ENCODE data around the gene TMEM33. TPM values are rescaled to one million over a fixed set of nuclear protein-coding genes. Genes with fewer than 3 reads are reported as not detected.
"Not testable (repeated sequence)": the region's sequence is repeated elsewhere in the genome, so short reads cannot be mapped to it uniquely, and the experiment has no call there.

TMEM33 gene, protein sequence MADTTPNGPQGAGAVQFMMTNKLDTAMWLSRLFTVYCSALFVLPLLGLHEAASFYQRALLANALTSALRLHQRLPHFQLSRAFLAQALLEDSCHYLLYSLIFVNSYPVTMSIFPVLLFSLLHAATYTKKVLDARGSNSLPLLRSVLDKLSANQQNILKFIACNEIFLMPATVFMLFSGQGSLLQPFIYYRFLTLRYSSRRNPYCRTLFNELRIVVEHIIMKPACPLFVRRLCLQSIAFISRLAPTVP
- 10 to 100 TPM; 45.5 to 46.2 TPM for total RNA-seq

DNA sequence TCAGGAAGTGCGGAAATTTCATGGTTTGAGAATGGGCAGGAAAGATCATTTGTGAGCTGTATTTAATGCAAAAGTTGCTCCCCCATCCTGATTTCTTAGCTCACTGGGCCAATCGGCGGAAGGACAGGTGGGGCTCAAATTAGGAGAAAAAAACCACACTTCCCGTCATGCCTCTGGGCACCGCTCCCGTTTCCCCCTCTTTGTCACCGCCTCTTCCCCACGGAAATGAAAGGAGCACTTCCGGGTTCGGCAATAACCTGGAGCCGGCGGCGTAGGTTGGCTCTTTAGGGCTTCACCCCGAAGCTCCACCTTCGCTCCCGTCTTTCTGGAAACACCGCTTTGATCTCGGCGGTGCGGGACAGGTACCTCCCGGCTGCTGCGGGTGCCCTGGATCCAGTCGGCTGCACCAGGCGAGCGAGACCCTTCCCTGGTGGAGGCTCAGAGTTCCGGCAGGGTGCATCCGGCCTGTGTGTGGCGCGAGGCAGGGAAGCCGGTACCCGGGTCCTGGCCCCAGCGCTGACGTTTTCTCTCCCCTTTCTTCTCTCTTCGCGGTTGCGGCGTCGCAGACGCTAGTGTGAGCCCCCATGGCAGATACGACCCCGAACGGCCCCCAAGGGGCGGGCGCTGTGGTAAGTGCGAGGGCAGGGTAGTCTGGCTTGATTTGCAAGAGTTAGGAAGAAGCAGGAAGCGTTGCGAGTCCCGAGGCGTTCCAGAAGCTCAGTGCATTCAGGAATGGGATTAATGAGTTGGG lies at the start of gene TMEM33:
TMEM33 (plus strand) TSS at position 529 of the 751 bp plus-strand sequence; CDS start at position 585, 56 bp downstream.
- peaks cover 38% of the 10 kb centered on the region for H3K4me1 Mint-ChIP-seq
- ATAC-seq (ENCODE audit: low read depth) (peak; percentile 86), DNase-seq (peak; percentile 76)
- no peaks in the 10 kb centered on the region for H3K9me3 Mint-ChIP-seq
- POLR2A ChIA-PET = interaction anchor here (1.7 kb wide), 1 partner anchor 56 kb away, joined by 6 read pairs; the partner anchor contains the start of gene SLC30A9
- no peaks in the 10 kb centered on the region for H3K27me3 Mint-ChIP-seq
- H3K36me3 Mint-ChIP-seq = peaks cover 13% of the 10 kb centered on the region
- H3K4me3 Mint-ChIP-seq = peak within 1 kb of the TSS; percentile 98
- peak within 1 kb of the TSS; percentile 90 for H3K27ac Mint-ChIP-seq

DNA sequence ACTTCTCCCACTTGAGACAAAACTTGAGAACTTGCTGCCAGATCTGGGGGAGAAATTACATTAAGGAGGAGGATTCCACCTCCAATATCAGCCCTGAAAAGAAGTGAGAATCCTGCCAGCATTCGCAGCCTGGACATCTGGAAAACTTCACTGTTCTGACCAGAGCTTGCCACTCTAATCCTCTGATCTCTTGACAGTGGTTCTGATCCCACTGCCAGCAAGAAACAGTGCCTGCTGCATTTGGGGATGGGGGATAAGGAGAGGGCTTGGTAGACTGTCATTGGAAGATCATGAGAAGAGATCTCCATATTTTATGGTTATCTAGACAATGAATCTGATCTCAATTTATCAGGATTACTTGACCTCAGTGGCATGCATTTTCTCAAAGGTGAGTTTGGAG lies 49.8 kb upstream of the TMEM33 start:
- DNase-seq (no peak), ATAC-seq (ENCODE audit: low read depth) (no peak)
- Mint-ChIP-seq H3K4me3 (no peak overlapping the region), H3K27me3 (peaks cover 49% of the 10 kb centered on the region), H3K36me3 (no peaks in the 10 kb centered on the region), H3K4me1 (peaks cover 7% of the 10 kb centered on the region), H3K9me3 (no peaks in the 10 kb centered on the region), H3K27ac (no peak overlapping the region)
- POLR2A ChIA-PET = no interaction called here

DNA sequence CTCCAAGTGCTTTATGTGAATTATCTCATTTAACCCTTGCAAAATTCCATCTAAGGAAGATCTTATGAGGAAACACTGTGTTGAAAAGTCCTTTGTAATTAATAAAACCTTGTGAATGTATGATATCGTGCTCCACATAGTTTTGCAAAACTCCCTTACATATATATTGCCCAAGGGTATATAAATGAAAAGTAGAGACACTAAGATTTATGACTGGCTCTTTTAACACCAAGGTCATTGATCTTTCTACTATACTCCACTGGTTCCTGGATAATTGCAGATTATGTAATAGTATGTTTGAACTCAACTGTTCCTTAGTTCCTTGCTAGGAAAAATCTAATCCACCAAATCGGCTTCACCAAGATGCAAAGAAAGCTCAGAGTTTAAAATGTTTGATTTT lies 48.0 kb upstream of the TMEM33 start:
- H3K4me1 Mint-ChIP-seq = peaks cover 3% of the 10 kb centered on the region
- H3K9me3 Mint-ChIP-seq = no peaks in the 10 kb centered on the region
- POLR2A ChIA-PET = no interaction called here
- no peaks in the 10 kb centered on the region for H3K36me3 Mint-ChIP-seq
- peaks cover 34% of the 10 kb centered on the region for H3K27me3 Mint-ChIP-seq
- ATAC-seq (ENCODE audit: low read depth) (no peak), DNase-seq (no peak)
- no peak overlapping the region for H3K27ac Mint-ChIP-seq
- H3K4me3 Mint-ChIP-seq = no peak overlapping the region

DNA sequence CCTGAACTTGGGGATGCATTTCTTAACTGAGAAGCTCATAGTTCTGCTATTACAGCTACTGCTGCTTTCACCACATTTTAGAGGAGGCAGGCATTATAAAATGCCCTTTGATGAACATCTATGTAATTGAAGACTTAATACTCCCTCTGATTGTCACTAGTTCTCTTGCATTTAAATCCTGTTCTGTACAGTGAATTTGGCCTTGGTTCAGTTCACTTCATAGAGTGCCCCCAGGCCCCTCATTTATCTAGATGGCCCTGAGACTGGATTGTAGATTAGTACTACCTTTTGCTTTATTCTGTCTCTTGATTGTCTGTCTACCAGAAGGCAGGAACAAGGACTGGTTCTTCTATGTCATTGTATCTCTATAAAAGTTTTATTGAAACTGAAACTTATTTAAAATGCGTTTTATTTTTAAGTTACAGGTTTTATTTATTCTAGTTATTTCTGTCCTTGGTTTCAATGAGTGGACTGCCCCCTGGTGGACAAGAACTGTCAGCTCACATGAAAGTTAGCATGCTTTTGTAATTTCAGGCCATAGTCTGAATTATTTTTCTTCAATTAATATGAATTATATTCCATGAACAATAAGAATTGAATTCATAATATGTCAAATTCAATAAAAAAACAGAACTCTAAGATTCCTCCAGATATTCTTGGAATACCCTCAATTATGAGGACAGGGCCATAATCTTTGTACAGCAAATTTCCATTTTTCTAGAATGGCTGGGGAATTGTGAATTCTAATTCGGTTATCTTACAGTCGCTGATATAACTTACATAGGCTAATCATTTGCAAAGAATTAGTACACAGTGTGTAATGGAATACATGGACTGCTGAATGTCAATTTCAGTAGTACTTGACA lies 47.2 kb upstream of the TMEM33 start:
- POLR2A ChIA-PET = no interaction called here
- no peaks in the 10 kb centered on the region for H3K9me3 Mint-ChIP-seq
- peaks cover 27% of the 10 kb centered on the region for H3K27me3 Mint-ChIP-seq
- ATAC-seq (ENCODE audit: low read depth) = no peak
- no peak overlapping the region for H3K4me3 Mint-ChIP-seq
- no peak for DNase-seq
- H3K36me3 Mint-ChIP-seq = no peaks in the 10 kb centered on the region
- peaks cover under 1% of the 10 kb centered on the region for H3K4me1 Mint-ChIP-seq
- no peak overlapping the region for H3K27ac Mint-ChIP-seq

DNA sequence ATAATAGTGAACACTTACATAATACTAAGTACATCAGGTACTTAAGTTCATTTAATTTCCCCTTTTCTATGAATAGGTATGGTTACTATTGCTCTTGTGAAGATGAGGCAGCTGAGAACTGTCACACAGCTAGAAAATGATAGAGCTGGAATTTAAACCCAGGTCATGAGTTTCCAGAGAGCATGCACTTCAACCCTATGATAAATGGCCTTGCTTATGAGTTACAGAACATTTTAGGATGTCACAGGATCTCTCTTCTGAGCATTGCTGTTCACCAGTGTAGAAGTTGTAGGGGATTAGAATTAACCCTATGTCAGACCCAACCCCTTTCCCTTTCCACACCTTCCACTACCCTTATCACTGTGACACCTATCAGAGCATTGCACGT lies 46.5 kb upstream of the TMEM33 start:
- peaks cover 23% of the 10 kb centered on the region for H3K27me3 Mint-ChIP-seq
- no peak overlapping the region for H3K4me3 Mint-ChIP-seq
- no peaks in the 10 kb centered on the region for H3K9me3 Mint-ChIP-seq
- no peak overlapping the region for H3K27ac Mint-ChIP-seq
- ATAC-seq (ENCODE audit: low read depth) (no peak), DNase-seq (no peak)
- no peaks in the 10 kb centered on the region for H3K36me3 Mint-ChIP-seq
- POLR2A ChIA-PET = no interaction called here
- no peaks in the 10 kb centered on the region for H3K4me1 Mint-ChIP-seq

DNA sequence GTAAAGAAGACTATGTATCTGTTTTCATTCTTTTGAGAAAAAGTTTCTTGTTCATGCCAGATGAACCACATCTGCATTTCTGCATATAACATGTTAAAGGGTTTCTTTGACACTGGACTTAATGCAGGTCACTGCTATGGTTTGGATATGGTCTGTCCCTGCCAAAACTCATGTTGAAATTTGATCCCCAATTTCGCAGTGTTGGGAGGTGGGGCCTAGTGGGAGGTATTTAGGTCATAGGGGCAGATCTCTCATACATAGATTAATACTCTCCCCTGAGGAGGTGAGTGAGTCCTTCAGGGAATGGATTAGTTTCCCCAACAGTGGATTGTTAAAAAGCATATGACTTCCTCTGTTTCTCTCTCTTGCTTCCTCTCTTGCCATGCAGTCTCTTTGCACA lies 45.9 kb upstream of the TMEM33 start:
- DNase-seq = no peak
- Mint-ChIP-seq H3K9me3 (no peaks in the 10 kb centered on the region), H3K36me3 (no peaks in the 10 kb centered on the region), H3K4me3 (no peak overlapping the region), H3K4me1 (no peaks in the 10 kb centered on the region), H3K27me3 (peaks cover 21% of the 10 kb centered on the region), H3K27ac (no peak overlapping the region)
- POLR2A ChIA-PET = no interaction called here
- ATAC-seq (ENCODE audit: low read depth) = no peak

DNA sequence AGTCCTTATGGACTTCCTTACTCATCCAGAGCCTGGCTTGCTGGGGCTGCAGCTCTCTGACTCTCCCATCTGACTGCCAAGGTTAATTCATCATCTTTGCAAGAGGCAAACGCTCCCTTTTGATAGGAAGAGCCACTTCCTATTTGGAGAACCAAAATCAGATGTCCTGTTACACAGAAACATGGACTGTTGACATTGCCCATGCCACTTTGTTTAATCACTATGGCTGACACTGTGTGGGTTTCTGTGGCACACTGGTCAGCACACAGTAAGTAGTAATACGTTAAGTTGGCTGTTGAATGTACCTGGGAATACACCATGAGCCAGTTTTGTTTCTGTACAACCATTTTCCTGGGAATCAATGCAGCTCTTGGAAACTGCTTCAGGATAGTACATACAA lies 45.1 kb upstream of the TMEM33 start:
- H3K4me3 Mint-ChIP-seq = no peak overlapping the region
- peaks cover 13% of the 10 kb centered on the region for H3K27me3 Mint-ChIP-seq
- H3K9me3 Mint-ChIP-seq = no peaks in the 10 kb centered on the region
- no peaks in the 10 kb centered on the region for H3K36me3 Mint-ChIP-seq
- H3K27ac Mint-ChIP-seq = no peak overlapping the region
- no peak for DNase-seq
- no peak for ATAC-seq (ENCODE audit: low read depth)
- no peaks in the 10 kb centered on the region for H3K4me1 Mint-ChIP-seq
- POLR2A ChIA-PET = no interaction called here

DNA sequence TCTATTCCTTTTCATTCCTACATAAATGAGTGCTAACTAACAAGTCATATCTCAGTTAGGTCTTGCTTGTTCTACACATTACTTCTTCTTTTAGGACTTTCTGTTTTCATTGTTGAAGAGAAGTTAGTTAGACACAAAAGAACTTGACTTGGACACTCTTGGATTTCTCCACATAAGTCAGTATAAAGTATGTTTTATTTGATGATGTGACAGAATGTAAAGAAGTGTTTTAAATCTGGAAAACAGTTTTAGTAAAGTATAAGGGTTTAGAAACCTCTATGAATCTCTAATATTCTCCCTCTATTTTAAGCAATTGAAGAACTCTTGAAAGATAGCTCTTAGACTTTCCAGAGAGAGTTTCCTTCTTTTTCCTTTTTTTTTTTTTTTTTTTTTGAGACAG lies 38.6 kb upstream of the TMEM33 start:
- Mint-ChIP-seq H3K36me3 (no peaks in the 10 kb centered on the region), H3K4me3 (no peak overlapping the region), H3K9me3 (no peaks in the 10 kb centered on the region), H3K27ac (no peak overlapping the region), H3K27me3 (peaks cover 14% of the 10 kb centered on the region), H3K4me1 (no peaks in the 10 kb centered on the region)
- POLR2A ChIA-PET = no interaction called here
- ATAC-seq (ENCODE audit: low read depth) = no peak
- no peak for DNase-seq

DNA sequence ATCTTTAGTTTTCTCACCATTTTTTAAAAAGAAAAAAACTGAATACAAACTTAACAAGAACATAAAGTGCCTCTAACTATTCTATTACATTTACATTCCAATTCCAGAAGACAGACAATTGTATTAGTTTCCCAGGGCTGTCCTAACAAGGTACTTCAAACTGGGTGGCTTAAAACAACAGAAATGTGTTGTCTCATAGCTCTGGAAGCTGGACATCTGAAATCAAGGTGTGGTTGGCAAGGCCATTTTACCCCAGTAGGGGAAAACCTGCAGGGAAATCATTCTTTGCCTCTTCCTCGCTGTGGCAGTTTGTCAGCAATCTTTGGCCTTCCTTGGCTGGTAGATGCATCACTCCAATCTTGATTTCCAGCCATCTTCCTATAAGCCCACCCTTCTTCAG lies 37.5 kb upstream of the TMEM33 start:
- H3K4me3 Mint-ChIP-seq = no peak overlapping the region
- H3K9me3 Mint-ChIP-seq = peaks cover 4% of the 10 kb centered on the region
- no peaks in the 10 kb centered on the region for H3K4me1 Mint-ChIP-seq
- POLR2A ChIA-PET = no interaction called here
- ATAC-seq (ENCODE audit: low read depth) (no peak), DNase-seq (no peak)
- no peaks in the 10 kb centered on the region for H3K36me3 Mint-ChIP-seq
- H3K27me3 Mint-ChIP-seq = peaks cover 18% of the 10 kb centered on the region
- no peak overlapping the region for H3K27ac Mint-ChIP-seq

DNA sequence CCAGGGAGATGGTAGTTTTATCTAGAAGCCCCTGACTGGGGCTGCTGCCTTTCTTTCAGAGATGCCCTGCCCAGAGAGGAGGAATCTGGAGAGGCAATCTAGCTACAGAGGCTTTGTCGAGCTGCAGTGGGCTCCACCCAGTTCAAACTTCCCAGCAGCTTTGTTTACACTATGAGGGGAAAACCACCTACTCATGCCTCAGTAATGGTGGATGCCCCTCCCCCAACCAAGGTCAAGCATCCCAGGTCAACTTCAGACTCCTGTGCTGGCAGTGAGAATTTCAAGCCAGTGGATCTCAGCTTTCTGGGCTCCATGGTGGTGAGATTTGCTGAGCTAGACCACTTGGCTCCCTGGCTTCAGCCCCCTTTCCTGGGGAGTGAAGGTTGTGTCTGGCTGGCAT lies 26.1 kb upstream of the TMEM33 start:
- H3K27me3 Mint-ChIP-seq; H3K4me3 Mint-ChIP-seq; H3K36me3 Mint-ChIP-seq; H3K9me3 Mint-ChIP-seq; POLR2A ChIA-PET; ATAC-seq (ENCODE audit: low read depth); H3K4me1 Mint-ChIP-seq; H3K27ac Mint-ChIP-seq; DNase-seq: not testable (repeated sequence)

DNA sequence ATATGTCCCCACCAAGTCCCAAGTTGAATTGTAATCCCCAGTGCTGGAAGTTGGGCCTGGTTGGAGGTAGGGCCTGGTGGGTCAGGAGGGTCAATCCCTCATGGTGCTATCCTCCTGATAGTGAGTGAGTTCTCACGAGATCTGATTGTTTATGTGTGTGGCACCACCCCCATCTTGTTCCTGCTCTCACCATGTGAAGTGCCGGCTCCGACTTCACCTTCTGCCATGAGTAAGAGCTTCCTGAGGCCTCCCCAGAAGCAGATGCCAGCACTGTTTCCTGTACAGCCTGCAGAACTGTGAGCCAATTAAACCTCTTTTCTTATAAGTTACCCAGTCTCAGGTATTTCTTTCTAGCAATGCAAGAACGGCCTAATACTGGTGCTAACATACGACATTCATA lies 22.7 kb upstream of the TMEM33 start:
- Mint-ChIP-seq H3K27ac (no peak overlapping the region), H3K9me3 (peaks cover 4% of the 10 kb centered on the region), H3K36me3 (no peaks in the 10 kb centered on the region), H3K4me3 (no peak overlapping the region), H3K4me1 (peaks cover 4% of the 10 kb centered on the region), H3K27me3 (no peaks in the 10 kb centered on the region)
- DNase-seq (no peak), ATAC-seq (ENCODE audit: low read depth) (no peak)
- POLR2A ChIA-PET = no interaction called here

DNA sequence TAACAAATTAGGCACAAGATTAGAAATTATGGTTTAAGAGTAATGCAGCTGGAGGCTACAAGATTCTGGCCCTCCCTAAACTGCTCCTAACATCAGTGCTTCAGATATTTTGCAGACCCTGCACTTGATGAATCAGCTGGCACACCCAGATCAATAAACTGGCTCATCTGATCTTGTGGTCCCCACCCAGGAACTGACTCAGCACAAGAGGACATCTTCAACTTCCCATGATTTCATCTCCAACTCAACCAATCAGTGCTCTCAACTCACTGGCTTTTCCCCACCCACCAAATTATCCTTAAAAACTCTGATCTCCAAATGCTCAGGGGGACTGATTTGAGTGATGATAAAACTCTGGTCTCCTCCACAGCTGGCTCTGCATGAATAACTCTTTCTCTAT lies 21.7 kb upstream of the TMEM33 start:
- POLR2A ChIA-PET = no interaction called here
- Mint-ChIP-seq H3K4me1 (peaks cover 4% of the 10 kb centered on the region), H3K9me3 (peaks cover 2% of the 10 kb centered on the region), H3K36me3 (no peaks in the 10 kb centered on the region), H3K27me3 (no peaks in the 10 kb centered on the region), H3K27ac (no peak overlapping the region), H3K4me3 (no peak overlapping the region)
- ATAC-seq (ENCODE audit: low read depth) (no peak), DNase-seq (no peak)

DNA sequence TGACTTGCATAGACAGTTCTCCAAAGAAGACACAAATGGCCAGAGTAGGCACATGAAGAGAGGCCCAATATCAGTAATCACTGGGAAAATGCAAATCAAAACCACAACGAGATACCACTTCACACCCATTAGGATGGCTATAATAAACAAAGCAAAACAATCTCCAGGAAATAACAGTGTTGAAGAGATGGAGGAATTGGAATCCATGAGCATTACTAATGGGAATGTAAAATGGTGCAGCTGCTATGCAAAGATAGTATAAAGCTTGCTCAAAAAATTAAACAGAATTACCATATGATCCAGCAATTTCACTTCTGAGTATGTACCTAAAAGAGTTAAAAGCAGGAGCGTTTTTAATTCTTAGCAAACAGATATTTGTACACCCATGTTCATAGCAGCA lies 17.0 kb upstream of the TMEM33 start:
- H3K9me3 Mint-ChIP-seq = peaks cover 7% of the 10 kb centered on the region
- H3K4me1 Mint-ChIP-seq = peaks cover 4% of the 10 kb centered on the region
- POLR2A ChIA-PET = no interaction called here
- H3K27me3 Mint-ChIP-seq = peaks cover 5% of the 10 kb centered on the region
- no peak for DNase-seq
- no peak for ATAC-seq (ENCODE audit: low read depth)
- H3K27ac Mint-ChIP-seq = no peak overlapping the region
- no peaks in the 10 kb centered on the region for H3K36me3 Mint-ChIP-seq
- H3K4me3 Mint-ChIP-seq = no peak overlapping the region

DNA sequence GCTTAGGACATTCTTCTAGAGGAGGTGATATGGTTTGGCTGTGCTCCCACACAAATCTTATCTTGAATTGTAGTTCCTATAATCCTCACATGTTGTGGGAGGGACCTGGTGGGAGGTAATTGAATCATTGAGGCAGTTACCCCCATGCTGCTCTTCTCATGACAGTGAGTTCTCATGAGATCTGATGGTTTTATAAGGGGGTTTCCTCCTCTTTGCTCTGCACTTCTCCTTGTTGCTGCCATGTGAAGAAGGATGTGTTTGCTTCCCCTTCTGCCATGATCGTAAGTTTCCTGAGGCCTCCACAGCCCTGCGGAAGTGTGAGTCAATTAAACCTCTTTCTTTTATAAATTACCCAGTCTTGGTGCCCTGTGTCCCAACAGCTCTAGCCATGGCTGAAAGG lies 14.8 kb upstream of the TMEM33 start:
- H3K4me3 Mint-ChIP-seq; H3K27ac Mint-ChIP-seq; DNase-seq; POLR2A ChIA-PET; H3K27me3 Mint-ChIP-seq; ATAC-seq (ENCODE audit: low read depth); H3K9me3 Mint-ChIP-seq; H3K36me3 Mint-ChIP-seq; H3K4me1 Mint-ChIP-seq: not testable (repeated sequence)
